ENCODE measurements around the gene JARID2. TPM values are rescaled to one million over a fixed set of nuclear protein-coding genes. Genes with fewer than 3 reads are reported as not detected.

Gene JARID2
- total RNA-seq, 4 donors from 2014 or later = 12.1 to 33.8 (median 17.0) TPM

DNA sequence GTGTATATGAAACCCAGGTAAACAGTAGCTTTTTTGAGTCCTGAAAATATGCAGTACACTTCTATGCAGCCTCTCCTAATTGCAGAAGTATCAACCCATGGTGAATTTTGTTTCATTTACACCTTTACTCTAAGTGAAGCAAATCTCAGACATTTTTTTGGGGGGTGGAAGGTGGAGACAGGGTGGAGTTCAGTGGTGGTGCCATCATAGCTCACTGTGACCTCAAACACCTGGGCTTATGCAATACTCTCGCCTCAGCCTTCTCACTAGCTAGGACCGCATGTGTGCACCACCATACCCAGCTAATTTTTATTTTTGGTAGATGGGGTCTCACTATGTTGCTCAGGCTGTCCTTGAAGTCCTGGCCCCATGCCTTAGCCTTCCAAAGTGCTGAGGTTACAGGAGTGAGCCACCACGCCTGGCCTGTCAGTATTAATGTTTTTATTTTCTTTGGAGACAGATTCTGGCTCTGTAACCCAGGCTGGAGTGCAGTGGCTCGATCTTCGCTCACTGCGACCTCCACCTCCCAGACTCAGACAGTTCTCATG is 80.3 kb downstream of the JARID2 start:
- Histone ChIP-seq H3K4me1 (peaks cover 0 to 53% (median 8%) of the 10 kb centered on the region in 4 donors), H3K36me3 (no peaks in the 10 kb centered on the region), H3K9me3 (no peaks in the 10 kb centered on the region), H3K4me3 (no peak overlapping the region), H3K27me3 (no peaks in the 10 kb centered on the region), H3K27ac (no peak overlapping the region)
- no peak for TF ChIP-seq POLR2A (IDR thresholded peaks at IDR 0.05)
- no peak for TF ChIP-seq CTCF (IDR thresholded peaks at IDR 0.05)
- DNase-seq = no peak

- DNase-seq = peak in 1 of 3 donors; percentile 76
- H3K27ac ChIP-seq = no peak overlapping the region
Measured at GRCh38 chr6:15327271-15327670, 81.4 kb downstream of the JARID2 start.

DNA sequence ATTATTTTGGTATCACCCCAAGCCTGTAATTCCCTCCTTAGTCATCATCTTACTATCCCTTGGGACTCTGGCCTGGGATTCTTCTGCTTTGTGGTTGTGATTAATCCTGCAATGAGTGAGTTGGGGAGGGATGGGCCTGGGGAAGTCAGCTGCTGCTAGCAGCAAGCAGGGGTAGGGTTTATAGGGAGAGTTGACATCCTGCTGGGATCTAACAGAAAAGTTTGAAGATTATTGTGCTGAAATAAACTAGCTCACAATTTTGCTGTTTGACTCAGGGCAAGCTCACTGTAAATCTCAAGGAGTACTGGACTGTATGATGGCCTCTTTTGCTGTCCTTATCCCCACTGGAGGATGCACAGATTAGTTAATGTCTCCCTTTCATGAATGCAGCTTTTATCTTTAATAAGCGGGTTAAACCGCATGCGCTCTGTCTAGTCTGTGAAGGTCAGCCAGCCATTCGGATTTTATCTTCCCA is 83.4 kb downstream of the JARID2 start:
- H3K27me3 ChIP-seq = no peaks in the 10 kb centered on the region
- no peak overlapping the region for H3K4me3 ChIP-seq
- peaks cover 0 to 49% (median 11%) of the 10 kb centered on the region in 4 donors for H3K4me1 ChIP-seq
- H3K9me3 ChIP-seq = no peaks in the 10 kb centered on the region
- DNase-seq = no peak
- H3K27ac ChIP-seq = no peak overlapping the region
- no peaks in the 10 kb centered on the region for H3K36me3 ChIP-seq
- TF ChIP-seq CTCF (IDR thresholded peaks at IDR 0.05) = no peak
- TF ChIP-seq POLR2A (IDR thresholded peaks at IDR 0.05) = no peak

More at GRCh38 chr6:15327271-15327670, 81.4 kb downstream of the JARID2 start:
- Histone ChIP-seq H3K4me1 (peaks cover 0 to 57% (median 11%) of the 10 kb centered on the region in 4 donors), H3K9me3 (no peaks in the 10 kb centered on the region), H3K36me3 (no peaks in the 10 kb centered on the region), H3K27me3 (no peaks in the 10 kb centered on the region), H3K4me3 (no peak overlapping the region)
- TF ChIP-seq POLR2A (IDR thresholded peaks at IDR 0.05) (no peak), CTCF (IDR thresholded peaks at IDR 0.05) (peak in 4 of 6 experiments; percentile 16 to 61 (median 59))

DNA sequence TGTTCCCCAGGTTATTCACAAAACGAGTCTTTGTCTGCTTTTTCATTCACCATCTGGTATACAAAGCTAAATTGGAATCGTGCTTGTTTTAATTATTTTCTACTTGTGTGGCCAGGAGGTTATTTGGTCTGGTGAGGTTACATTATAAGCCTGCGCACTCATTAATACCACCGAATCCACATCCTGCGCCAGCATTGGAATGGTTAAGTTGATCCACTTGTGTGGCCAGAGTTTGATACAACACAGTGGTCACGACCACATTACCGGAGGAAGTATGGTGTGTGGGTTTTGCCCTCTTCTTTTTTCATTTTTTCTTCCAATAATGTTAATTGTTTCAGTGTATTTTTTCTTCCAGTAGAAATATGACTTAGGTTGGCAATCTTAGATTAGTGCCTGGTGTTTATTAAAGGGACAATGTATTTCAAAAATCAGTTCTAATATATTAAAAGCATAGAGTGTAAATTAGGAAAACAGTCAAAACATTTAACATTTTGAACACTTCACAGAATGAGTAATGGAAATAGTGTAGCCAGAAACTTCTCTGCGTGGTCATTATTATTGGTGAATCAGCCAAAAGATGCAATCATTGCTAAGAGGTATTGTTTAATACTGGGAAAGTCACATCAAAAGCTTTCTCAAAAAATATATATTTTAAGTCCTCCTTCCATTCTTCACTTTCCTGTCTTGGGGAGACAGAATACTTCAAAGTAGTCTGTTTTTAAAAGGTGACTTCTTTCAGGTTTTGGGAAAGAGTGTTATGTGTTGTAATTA is 84.5 kb downstream of the JARID2 start:
- Histone ChIP-seq H3K36me3 (no peaks in the 10 kb centered on the region), H3K4me3 (no peak overlapping the region), H3K27ac (no peak overlapping the region), H3K27me3 (no peaks in the 10 kb centered on the region), H3K9me3 (no peaks in the 10 kb centered on the region), H3K4me1 (peaks cover 0 to 49% (median 11%) of the 10 kb centered on the region in 4 donors)
- no peak for DNase-seq
- no peak for TF ChIP-seq POLR2A (IDR thresholded peaks at IDR 0.05)
- TF ChIP-seq CTCF (IDR thresholded peaks at IDR 0.05) = no peak

DNA sequence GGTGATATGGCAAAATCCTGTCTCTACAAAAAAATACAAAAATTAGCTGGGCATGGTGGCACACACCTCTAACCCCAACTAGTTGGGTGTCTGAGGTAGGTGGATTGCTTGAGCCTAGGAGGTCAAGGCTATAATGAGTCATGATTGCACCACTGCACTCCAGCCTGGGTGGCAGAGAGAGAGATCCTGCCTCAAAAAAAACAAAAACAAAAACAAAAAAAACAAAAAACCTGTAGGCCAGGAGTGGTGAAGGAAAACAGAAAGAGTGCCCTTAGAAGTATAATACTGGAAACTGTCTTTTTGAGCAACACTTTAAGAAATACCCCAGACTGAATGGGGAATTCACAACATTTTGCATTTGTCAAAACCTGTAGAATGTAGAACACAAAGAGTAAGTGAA is 85.3 kb downstream of the JARID2 start:
- H3K27me3 ChIP-seq = no peaks in the 10 kb centered on the region
- no peaks in the 10 kb centered on the region for H3K9me3 ChIP-seq
- H3K4me1 ChIP-seq = peaks cover 0 to 47% (median 11%) of the 10 kb centered on the region in 4 donors
- no peak overlapping the region for H3K4me3 ChIP-seq
- DNase-seq = no peak
- no peaks in the 10 kb centered on the region for H3K36me3 ChIP-seq
- no peak overlapping the region for H3K27ac ChIP-seq
- TF ChIP-seq CTCF (IDR thresholded peaks at IDR 0.05) = no peak
- TF ChIP-seq POLR2A (IDR thresholded peaks at IDR 0.05) = no peak

Measured in Peyer's patch (tissue), 4 donors.